Neutrophil (primary cell): ENCODE results near the gene RPS27.

ENCODE experiments used
- H3K27ac ChIP-seq: fragments of 200-600 bp; sonication (generic); 2 replicates; pipeline ENCODE4 v1.5.1; 2016; ENCODE audit warnings: mild to moderate bottlenecking, moderate library complexity
- H3K27me3 ChIP-seq: fragments of 200-600 bp; sonication (generic); 2 replicates; pipeline ENCODE4 v1.6.0; 2016; ENCODE audit warnings: mild to moderate bottlenecking
- H3K36me3 ChIP-seq: fragments of 200-600 bp; sonication (generic); 2 replicates; pipeline ENCODE4 v1.5.1; 2017
- H3K4me1 ChIP-seq, 2 experiments: fragments of 200-600 bp in 1 of 2; sonication (generic) in 1 of 2; 1 replicate in 1 of 2; 2 replicates in 1 of 2; pipeline versions ENCODE4 v1.5.1 to v1.6.1; 2013 to 2016; ENCODE audit warnings: low read depth in 1 of 2, low read length in 1 of 2, mild to moderate bottlenecking in 1 of 2, moderate library complexity in 1 of 2; ENCODE audit not compliant: control insufficient read depth in 1 of 2, insufficient read depth in 1 of 2
- H3K4me3 ChIP-seq, 2 experiments: fragments of 200-600 bp in 1 of 2; sonication (generic) in 1 of 2; 1 replicate in 1 of 2; 2 replicates in 1 of 2; pipeline ENCODE4 v1.5.1; 2013 to 2016; ENCODE audit warnings: low read depth in 1 of 2, low read length in 1 of 2, mild to moderate bottlenecking in 1 of 2, moderate library complexity in 1 of 2
- H3K9me3 ChIP-seq: fragments of 200-600 bp; sonication (generic); 2 replicates; pipeline ENCODE4 v1.5.1; 2016
- CTCF ChIP-seq: fragments of 200-600 bp; sonication (generic); IDR thresholded peaks from 2 replicates; pipeline ENCODE4 v1.5.1; 2016; ENCODE audit warnings: antibody characterized with exemption

The RPS27 gene

GRCh38 chr1:153945131-153945794 lies 45.3 kb upstream of the RPS27 start:
- Histone ChIP-seq H3K27ac (peak overlapping the region; percentile 100), H3K9me3 (no peaks in the 10 kb centered on the region), H3K4me1 (peaks cover 41 to 47% of the 10 kb centered on the region in 2 experiments), H3K27me3 (no peaks in the 10 kb centered on the region), H3K36me3 (peaks cover 65% of the 10 kb centered on the region), H3K4me3 (peak overlapping the region; percentile 75 to 83)
- TF ChIP-seq CTCF, result peak; percentile 25

- Histone ChIP-seq H3K4me1 (peaks cover 41 to 47% of the 10 kb centered on the region in 2 experiments), H3K9me3 (no peaks in the 10 kb centered on the region), H3K36me3 (peaks cover 65% of the 10 kb centered on the region), H3K27ac (peak overlapping the region; percentile 100), H3K4me3 (peak overlapping the region; percentile 75 to 83), H3K27me3 (no peaks in the 10 kb centered on the region)
- TF ChIP-seq CTCF, result no peak
Observed at GRCh38 chr1:153945795-153946621, 44.6 kb upstream of the RPS27 start.

GRCh38 chr1:153946622-153947241 lies 43.8 kb upstream of the RPS27 start, which contains the start of gene DENND4B:
TSS of gene DENND4B (minus strand) at chr1:153946718. CDS start at chr1:153944374, 2,344 bp downstream.
- peaks cover 41 to 44% of the 10 kb centered on the region in 2 experiments for H3K4me1 ChIP-seq
- no peaks in the 10 kb centered on the region for H3K9me3 ChIP-seq
- no peaks in the 10 kb centered on the region for H3K27me3 ChIP-seq
- TF ChIP-seq CTCF, result peak; percentile 97
- H3K36me3 ChIP-seq, result peaks cover 65% of the 10 kb centered on the region
- peak within 1 kb of the TSS; percentile 75 to 83 for H3K4me3 ChIP-seq
- H3K27ac ChIP-seq, result peak within 1 kb of the TSS; percentile 100

- Histone ChIP-seq H3K4me3 (no peak overlapping the region), H3K27me3 (no peaks in the 10 kb centered on the region), H3K36me3 (peaks cover 79% of the 10 kb centered on the region), H3K9me3 (no peaks in the 10 kb centered on the region), H3K27ac (no peak overlapping the region), H3K4me1 (peaks cover 19 to 24% of the 10 kb centered on the region in 2 experiments)
- TF ChIP-seq CTCF, result no peak
Observed at GRCh38 chr1:153951183-153951582, 39.4 kb upstream of the RPS27 start.

DNA sequence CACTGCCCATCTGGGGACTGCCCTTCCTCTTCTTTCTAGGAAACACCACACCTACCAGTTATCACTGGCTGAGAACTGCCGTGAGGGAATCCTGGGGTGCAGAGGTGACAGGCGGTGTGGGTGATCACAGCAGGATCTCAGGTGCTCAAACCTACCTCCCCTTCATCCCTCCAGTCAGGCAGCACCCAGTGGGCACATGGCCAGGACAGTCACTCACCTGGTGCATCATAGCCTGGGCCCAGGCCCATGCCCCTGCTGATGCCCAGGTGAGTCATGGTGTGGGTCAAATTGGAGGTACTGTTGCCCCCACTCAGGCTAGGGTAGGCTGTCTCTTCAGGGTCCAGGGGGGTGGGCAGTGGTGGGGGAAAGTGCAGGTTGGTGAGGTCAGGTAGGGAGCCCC lies 38.8 kb upstream of the RPS27 start:
- Histone ChIP-seq H3K4me1 (peaks cover 23 to 26% of the 10 kb centered on the region in 2 experiments), H3K9me3 (no peaks in the 10 kb centered on the region), H3K36me3 (peaks cover 79% of the 10 kb centered on the region), H3K4me3 (no peak overlapping the region), H3K27ac (no peak overlapping the region), H3K27me3 (no peaks in the 10 kb centered on the region)
- TF ChIP-seq CTCF, result no peak
